Thyroid gland (tissue), 4 donors: ENCODE results near the gene RADIL.

Source experiments
- POLR2A ChIP-seq, 2 donors: fragments of 450-650 bp; IDR thresholded peaks; one replicate each; pipeline ENCODE4 v1.6.1; 2017; ENCODE audit warnings: antibody characterized with exemption in 2 of 2, mild to moderate bottlenecking in 2 of 2, moderate library complexity in 1 of 2
- TF ChIP-seq, protein P1 (sequence below), 6 experiments: fragments of 200-600 bp in 3 of 6; fragments of 450-650 bp in 3 of 6; sonication (generic) in 3 of 6; IDR thresholded peaks; one replicate each; pipeline ENCODE4 v1.5.1; 2016 to 2019; ENCODE audit warnings: antibody characterized with exemption in 6 of 6, mild to moderate bottlenecking in 2 of 6, inconsistent platforms in 1 of 6, moderate library complexity in 1 of 6

DNA sequence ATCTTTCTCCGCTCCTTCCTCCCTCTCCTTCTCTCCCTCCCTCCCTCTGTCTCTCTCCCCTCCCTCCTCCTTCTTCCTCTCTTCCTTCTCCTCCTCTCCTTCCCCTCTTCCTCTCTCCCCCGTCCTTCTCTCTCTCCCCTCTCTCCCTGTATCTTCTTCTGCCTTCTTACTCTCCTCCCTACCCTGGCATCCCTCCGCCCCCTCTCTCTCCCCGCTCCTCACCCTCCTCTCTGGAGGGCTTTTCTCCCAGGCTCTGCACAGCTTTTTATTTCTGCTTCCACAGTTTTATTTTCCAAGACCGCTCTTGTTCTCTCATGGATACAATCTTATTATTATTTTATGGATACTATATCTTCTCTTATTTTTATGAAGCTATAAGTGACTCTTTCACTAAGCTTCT is 75.5 kb downstream of the RADIL start:
- TF ChIP-seq, protein P1, sequence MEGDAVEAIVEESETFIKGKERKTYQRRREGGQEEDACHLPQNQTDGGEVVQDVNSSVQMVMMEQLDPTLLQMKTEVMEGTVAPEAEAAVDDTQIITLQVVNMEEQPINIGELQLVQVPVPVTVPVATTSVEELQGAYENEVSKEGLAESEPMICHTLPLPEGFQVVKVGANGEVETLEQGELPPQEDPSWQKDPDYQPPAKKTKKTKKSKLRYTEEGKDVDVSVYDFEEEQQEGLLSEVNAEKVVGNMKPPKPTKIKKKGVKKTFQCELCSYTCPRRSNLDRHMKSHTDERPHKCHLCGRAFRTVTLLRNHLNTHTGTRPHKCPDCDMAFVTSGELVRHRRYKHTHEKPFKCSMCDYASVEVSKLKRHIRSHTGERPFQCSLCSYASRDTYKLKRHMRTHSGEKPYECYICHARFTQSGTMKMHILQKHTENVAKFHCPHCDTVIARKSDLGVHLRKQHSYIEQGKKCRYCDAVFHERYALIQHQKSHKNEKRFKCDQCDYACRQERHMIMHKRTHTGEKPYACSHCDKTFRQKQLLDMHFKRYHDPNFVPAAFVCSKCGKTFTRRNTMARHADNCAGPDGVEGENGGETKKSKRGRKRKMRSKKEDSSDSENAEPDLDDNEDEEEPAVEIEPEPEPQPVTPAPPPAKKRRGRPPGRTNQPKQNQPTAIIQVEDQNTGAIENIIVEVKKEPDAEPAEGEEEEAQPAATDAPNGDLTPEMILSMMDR (IDR thresholded peaks at IDR 0.05) = no peak
- TF ChIP-seq POLR2A (IDR thresholded peaks at IDR 0.05) = no peak
